Dermis microvascular lymphatic vessel endothelial cell (primary cell): ENCODE data around the gene ELFN2. TPM values are rescaled to one million over a fixed set of nuclear protein-coding genes. Genes with fewer than 3 reads are reported as not detected.

ENCODE experiments used
- DNase-seq, 2 donors: peaks; one replicate each; pipeline versions ENCODE4 v3.0.0 to v3.0.0-alpha.2; 2010; ENCODE audit warnings: low read depth in 2 of 2
- total RNA-seq: library from RNA; depleted of rRNA; stranded (reverse); fragments of >200 nt; gene quantifications from 2 replicates; pipeline ENCODE4 v1.2.1, GENCODE V29; 2014

ELFN2 gene
- total RNA-seq, 1 donor from 2014 or later, result under 0.01 TPM

GRCh38 chr22:37362621-37363020 is 64.7 kb downstream of the ELFN2 start:
- DNase-seq, result no peak

- no peak for DNase-seq
Observed at GRCh38 chr22:37358917-37359316, 68.4 kb downstream of the ELFN2 start.

GRCh38 chr22:37358386-37358785 is 68.9 kb downstream of the ELFN2 start:
- DNase-seq, result no peak

GRCh38 chr22:37357446-37358075 is 69.7 kb downstream of the ELFN2 start:
- DNase-seq, result no peak

GRCh38 chr22:37356922-37357321 is 70.4 kb downstream of the ELFN2 start:
- no peak for DNase-seq

- no peak for DNase-seq
Observed at GRCh38 chr22:37355174-37355573, 72.1 kb downstream of the ELFN2 start.

- DNase-seq, result no peak
Observed at GRCh38 chr22:37354670-37355069, 72.6 kb downstream of the ELFN2 start.

GRCh38 chr22:37354261-37354660 is 73.0 kb downstream of the ELFN2 start:
- DNase-seq, result no peak

GRCh38 chr22:37353839-37354238 is 73.4 kb downstream of the ELFN2 start:
- no peak for DNase-seq

- DNase-seq, result no peak
Observed at GRCh38 chr22:37352481-37352880, 74.8 kb downstream of the ELFN2 start.

GRCh38 chr22:37351232-37351631 is 76.0 kb downstream of the ELFN2 start:
- DNase-seq, result no peak

- DNase-seq, result no peak
Observed at GRCh38 chr22:37349043-37349814, 78.0 kb downstream of the ELFN2 start.

- no peak for DNase-seq
Observed at GRCh38 chr22:37346505-37346895, 80.8 kb downstream of the ELFN2 start.

GRCh38 chr22:37345863-37346504 is 81.3 kb downstream of the ELFN2 start:
- DNase-seq, result peak in 1 of 2 donors; percentile 31

- no peak for DNase-seq
Observed at GRCh38 chr22:37344735-37345449, 82.4 kb downstream of the ELFN2 start.

GRCh38 chr22:37343863-37344734 is 83.2 kb downstream of the ELFN2 start:
- no peak for DNase-seq

- no peak for DNase-seq
Observed at GRCh38 chr22:37343348-37343747, 83.9 kb downstream of the ELFN2 start.

GRCh38 chr22:37342065-37342464 is 85.2 kb downstream of the ELFN2 start:
- DNase-seq, result no peak

GRCh38 chr22:37340331-37341262 is 86.7 kb downstream of the ELFN2 start:
- DNase-seq, result no peak
